NCI-H345 treated with DMSO at 0.1 percent for 48 hours (cell line): ENCODE results near the gene NBL1.
A peak's percentile ranks its signal among the peaks of the same experiment; 100 is the strongest.

Experiments used
- DNase-seq: peaks from one replicate; lab custom pipeline; 2025; ENCODE audit not compliant: unreplicated experiment; lab: John Stamatoyannopoulos, UW

Gene NBL1

GRCh38 chr1:19645411-19646251 lies 1.5 kb downstream of the NBL1 start:
- DNase-seq, result no peak

DNA sequence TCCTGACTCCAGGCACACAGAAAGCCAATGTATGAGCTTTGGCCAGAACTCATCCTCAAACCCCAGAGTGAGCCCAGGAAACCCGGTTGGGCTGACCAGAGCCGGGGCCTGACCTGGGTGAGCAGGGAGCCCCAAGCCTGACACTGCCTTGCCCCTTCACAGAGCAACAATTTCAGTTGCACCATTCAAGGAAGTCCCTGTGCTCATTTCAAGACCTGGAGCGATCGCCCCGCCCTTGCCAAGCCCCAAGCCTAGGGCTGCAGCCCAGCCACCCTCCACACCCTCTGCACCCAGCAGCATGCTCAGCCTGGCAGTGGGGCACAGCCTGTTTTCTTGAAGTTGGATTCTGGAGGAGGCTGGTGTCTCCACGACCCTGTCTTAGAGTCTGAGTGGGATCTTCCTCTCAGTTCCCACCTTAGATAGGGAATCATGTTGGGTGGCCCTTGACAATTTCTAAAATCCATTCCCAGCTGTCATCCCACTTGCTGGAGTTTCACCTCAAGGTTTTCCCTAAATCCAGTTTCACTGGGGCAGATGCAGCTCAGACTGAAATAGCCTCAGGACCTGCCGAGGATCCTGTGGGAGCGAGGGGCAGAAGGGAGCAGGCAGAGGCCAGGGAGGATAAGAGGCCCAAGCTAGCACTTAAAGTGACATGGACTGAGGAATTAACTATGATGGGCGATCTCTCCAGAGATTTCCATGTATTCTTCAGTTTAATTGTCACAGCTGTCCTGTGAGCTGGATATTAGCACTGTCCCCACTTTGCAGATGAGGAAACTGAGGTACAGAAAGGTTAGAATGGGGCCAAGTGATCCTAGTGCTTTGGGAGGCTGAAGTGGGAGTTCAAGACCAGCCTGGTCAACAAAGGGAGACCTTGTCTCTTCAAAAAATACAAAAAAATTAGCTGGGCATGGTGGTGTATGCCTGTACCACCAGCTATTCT lies 2.5 kb downstream of the NBL1 start:
- no peak for DNase-seq

DNA sequence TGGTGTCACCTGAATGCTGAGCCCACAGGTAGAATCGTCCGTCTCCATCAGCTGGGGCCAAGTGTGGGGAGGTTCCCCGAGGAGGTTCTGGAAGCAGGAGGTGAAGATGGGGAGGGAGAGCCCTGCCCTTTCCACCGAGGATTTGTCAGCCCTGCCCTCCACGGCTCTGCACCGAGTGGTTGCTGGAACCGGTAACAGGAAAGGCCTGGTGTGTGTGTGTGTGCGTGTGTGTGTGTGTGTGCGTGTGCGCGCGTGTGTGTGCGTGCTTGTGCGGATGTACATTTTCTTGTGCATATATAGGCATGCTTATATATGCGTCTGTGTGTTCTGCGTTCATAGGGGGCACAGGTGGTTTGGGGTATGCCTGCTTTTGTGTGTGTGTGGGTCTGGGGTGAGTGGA lies 3.5 kb downstream of the NBL1 start:
- no peak for DNase-seq

- no peak for DNase-seq
Observed at GRCh38 chr1:19648239-19648638, 4.1 kb downstream of the NBL1 start.

- no peak for DNase-seq
Observed at GRCh38 chr1:19648689-19649088, 4.6 kb downstream of the NBL1 start.

- no peak for DNase-seq
Observed at GRCh38 chr1:19650416-19651140, 6.5 kb downstream of the NBL1 start.

GRCh38 chr1:19651141-19651737 lies 7.1 kb downstream of the NBL1 start:
- peak; percentile 32 for DNase-seq

DNA sequence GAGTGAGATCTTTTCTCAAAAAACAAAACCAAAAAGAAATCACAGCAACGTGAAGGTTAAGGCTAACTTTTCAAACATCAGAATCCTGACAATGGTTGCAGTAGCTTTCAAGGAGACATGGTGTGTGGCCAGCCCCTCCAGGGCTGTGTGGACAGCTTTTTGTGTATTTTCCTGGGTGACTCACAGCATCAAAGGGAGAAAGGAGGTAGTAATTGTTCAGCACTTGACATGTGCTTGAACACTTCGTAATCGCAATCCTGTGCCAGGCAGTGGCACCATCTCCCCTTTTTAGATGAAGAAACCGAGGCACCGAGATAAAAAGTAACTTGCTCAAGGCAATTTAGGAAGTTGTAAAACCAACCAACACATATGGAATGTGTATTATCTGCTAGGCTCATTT lies 10.3 kb downstream of the NBL1 start:
- DNase-seq, result no peak

- peak; percentile 68 for DNase-seq
Observed at GRCh38 chr1:19654886-19655717, 11.0 kb downstream of the NBL1 start.

DNA sequence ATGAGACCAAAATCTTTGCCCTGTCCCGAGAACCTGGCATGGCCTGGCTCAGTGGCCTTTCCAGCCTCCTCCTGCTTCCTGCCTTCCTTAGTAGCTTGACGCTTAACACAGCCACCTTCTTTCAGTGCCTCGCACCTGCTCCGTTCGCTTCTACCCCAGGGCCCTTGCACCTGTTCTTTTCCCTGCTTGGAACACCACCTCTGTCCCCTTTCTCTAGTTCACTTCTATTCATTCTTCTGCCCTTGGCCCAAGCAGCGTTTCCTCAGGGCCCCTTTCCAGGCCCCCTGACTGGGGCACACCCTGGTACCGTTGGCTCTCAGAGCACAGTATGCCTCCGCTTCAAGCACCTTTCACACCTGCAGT lies 11.6 kb downstream of the NBL1 start:
- DNase-seq, result no peak

DNA sequence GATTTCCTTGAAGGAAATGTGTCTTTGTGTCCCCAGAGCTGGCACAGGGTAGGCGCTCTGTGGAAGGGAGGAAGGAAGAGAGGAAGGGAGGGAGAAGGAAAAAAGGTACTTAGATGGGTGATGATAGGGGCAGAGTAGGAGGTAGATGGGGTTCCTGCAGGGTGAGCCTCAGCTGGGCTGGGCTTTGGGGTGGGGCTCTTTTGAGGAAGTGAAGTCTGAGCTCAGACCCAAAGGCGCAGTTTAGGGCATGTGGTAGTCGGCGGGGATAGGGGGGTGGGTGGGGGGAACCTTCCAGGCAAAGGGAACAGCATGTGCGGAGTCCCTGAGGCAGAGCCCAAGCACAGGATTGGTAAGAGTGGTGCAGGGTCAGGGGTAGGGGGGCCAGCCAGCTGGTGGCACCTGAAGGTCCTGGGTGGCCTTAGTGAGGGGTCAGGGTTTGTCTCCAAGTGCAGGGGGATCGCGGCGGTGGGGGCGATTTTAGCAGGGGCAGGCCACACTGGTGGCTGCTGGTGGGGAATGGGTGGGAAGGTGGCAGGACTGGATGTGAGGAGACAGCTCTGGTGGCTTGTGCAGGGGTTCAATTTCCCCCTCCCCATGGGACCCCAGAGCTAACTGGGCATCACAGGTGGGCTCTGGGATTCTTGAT lies 12.1 kb downstream of the NBL1 start:
- no peak for DNase-seq

GRCh38 chr1:19656780-19657466 lies 12.8 kb downstream of the NBL1 start:
- no peak for DNase-seq

DNA sequence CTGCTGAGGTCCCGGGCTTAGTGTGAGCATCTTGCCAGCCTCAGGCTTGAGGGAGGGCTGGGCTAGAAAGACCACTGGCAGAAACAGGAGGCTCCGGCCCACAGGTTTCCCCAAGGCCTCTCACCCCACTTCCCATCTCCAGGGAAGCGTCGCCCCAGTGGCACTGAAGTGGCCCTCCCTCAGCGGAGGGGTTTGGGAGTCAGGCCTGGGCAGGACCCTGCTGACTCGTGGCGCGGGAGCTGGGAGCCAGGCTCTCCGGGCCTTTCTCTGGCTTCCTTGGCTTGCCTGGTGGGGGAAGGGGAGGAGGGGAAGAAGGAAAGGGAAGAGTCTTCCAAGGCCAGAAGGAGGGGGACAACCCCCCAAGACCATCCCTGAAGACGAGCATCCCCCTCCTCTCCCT lies 13.4 kb downstream of the NBL1 start:
- DNase-seq, result no peak

- DNase-seq, result no peak
Observed at GRCh38 chr1:19658186-19658585, 14.1 kb downstream of the NBL1 start.

- peak; percentile 28 for DNase-seq
Observed at GRCh38 chr1:19661721-19662228, 17.7 kb downstream of the NBL1 start.

- no peak for DNase-seq
Observed at GRCh38 chr1:19662313-19662712, 18.2 kb downstream of the NBL1 start.

- DNase-seq, result no peak
Observed at GRCh38 chr1:19664453-19665185, 20.5 kb downstream of the NBL1 start, which contains the start of gene HTR6. Gene HTR6 (plus strand): TSS chr1:19664875. CDS start chr1:19665754, 879 bp downstream.

DNA sequence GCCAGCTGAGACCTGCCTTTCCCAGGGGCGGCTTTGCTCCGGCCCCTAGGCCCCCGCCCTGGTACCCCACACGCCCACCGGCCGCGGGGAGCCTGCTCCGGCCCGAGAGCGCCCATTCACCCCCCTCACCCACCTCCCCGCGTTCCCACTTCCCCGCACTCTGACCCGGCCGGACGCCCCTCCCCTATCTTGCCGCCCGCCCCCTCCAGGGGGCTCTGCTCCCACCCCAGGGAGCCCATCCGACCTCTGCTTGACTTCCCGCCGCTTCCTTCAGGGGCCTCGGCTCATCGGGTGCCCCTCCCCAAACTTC lies 21.0 kb downstream of the NBL1 start:
- no peak for DNase-seq
